ENCODE data around the gene IPO13.
A peak's percentile ranks its signal among the peaks of the same experiment; 100 is the strongest.

The IPO13 gene

GRCh38 chr1:43977376-43978263 lies 30.9 kb downstream of the IPO13 start:
- Mint-ChIP-seq H3K4me3 (peak overlapping the region; percentile 86), H3K36me3 (ENCODE audit: low read depth) (peaks cover 52% of the 10 kb centered on the region), H3K27ac (peak overlapping the region; percentile 27), H3K4me1 (ENCODE audit: low read depth) (peaks cover 68% of the 10 kb centered on the region), H3K27me3 (no peaks in the 10 kb centered on the region), H3K9me3 (no peaks in the 10 kb centered on the region)
- intact Hi-C loops (cut with micrococcal nuclease): no loop called here

- Mint-ChIP-seq H3K27ac (peak overlapping the region; percentile 59), H3K36me3 (ENCODE audit: low read depth) (peaks cover 49% of the 10 kb centered on the region), H3K9me3 (no peaks in the 10 kb centered on the region), H3K4me3 (peak overlapping the region; percentile 74), H3K27me3 (peaks cover under 1% of the 10 kb centered on the region), H3K4me1 (ENCODE audit: low read depth) (peaks cover 73% of the 10 kb centered on the region)
- intact Hi-C loops (cut with micrococcal nuclease): no loop called here
Observed at GRCh38 chr1:43978264-43978550, 31.5 kb downstream of the IPO13 start.

- peak within 1 kb of the TSS; percentile 59 for H3K27ac Mint-ChIP-seq
- peaks cover 2% of the 10 kb centered on the region for H3K27me3 Mint-ChIP-seq
- H3K4me1 Mint-ChIP-seq (ENCODE audit: low read depth): peaks cover 73% of the 10 kb centered on the region
- H3K4me3 Mint-ChIP-seq: peak within 1 kb of the TSS; percentile 86
- intact Hi-C loops (cut with micrococcal nuclease): no loop called here
- H3K36me3 Mint-ChIP-seq (ENCODE audit: low read depth): peaks cover 49% of the 10 kb centered on the region
- H3K9me3 Mint-ChIP-seq: no peaks in the 10 kb centered on the region
Observed at GRCh38 chr1:43978551-43979260, 32.0 kb downstream of the IPO13 start, which contains the start of gene B4GALT2. Gene B4GALT2 (plus strand): TSS chr1:43979210. CDS start chr1:43981161, 1,951 bp downstream.

- Mint-ChIP-seq H3K4me3 (no peak overlapping the region), H3K4me1 (ENCODE audit: low read depth) (peaks cover 68% of the 10 kb centered on the region), H3K27ac (no peak overlapping the region), H3K36me3 (ENCODE audit: low read depth) (peaks cover 47% of the 10 kb centered on the region), H3K27me3 (peaks cover 2% of the 10 kb centered on the region), H3K9me3 (no peaks in the 10 kb centered on the region)
- intact Hi-C loops (cut with micrococcal nuclease): no loop called here
Observed at GRCh38 chr1:43979261-43979527, 32.4 kb downstream of the IPO13 start.

GRCh38 chr1:43979528-43980254 lies 32.9 kb downstream of the IPO13 start:
- Mint-ChIP-seq H3K27me3 (peaks cover 2% of the 10 kb centered on the region), H3K27ac (peak overlapping the region; percentile 23), H3K36me3 (ENCODE audit: low read depth) (peaks cover 42% of the 10 kb centered on the region), H3K4me1 (ENCODE audit: low read depth) (peaks cover 64% of the 10 kb centered on the region), H3K4me3 (peak overlapping the region; percentile 69), H3K9me3 (no peaks in the 10 kb centered on the region)
- intact Hi-C loops (cut with micrococcal nuclease): no loop called here

- Mint-ChIP-seq H3K9me3 (no peaks in the 10 kb centered on the region), H3K4me3 (peak overlapping the region; percentile 69), H3K36me3 (ENCODE audit: low read depth) (peaks cover 37% of the 10 kb centered on the region), H3K27ac (no peak overlapping the region), H3K4me1 (ENCODE audit: low read depth) (peaks cover 64% of the 10 kb centered on the region), H3K27me3 (peaks cover 2% of the 10 kb centered on the region)
- intact Hi-C loops (cut with micrococcal nuclease): no loop called here
Observed at GRCh38 chr1:43980255-43981134, 33.7 kb downstream of the IPO13 start.

GRCh38 chr1:43981135-43981491 lies 34.4 kb downstream of the IPO13 start:
- H3K27me3 Mint-ChIP-seq: peaks cover 2% of the 10 kb centered on the region
- peaks cover 33% of the 10 kb centered on the region for H3K36me3 Mint-ChIP-seq (ENCODE audit: low read depth)
- intact Hi-C loops (cut with micrococcal nuclease): no loop called here
- no peaks in the 10 kb centered on the region for H3K9me3 Mint-ChIP-seq
- H3K4me3 Mint-ChIP-seq: no peak overlapping the region
- H3K4me1 Mint-ChIP-seq (ENCODE audit: low read depth): peaks cover 58% of the 10 kb centered on the region
- no peak overlapping the region for H3K27ac Mint-ChIP-seq

- H3K9me3 Mint-ChIP-seq: no peaks in the 10 kb centered on the region
- H3K4me1 Mint-ChIP-seq (ENCODE audit: low read depth): peaks cover 53% of the 10 kb centered on the region
- no peak overlapping the region for H3K27ac Mint-ChIP-seq
- intact Hi-C loops (cut with micrococcal nuclease): no loop called here
- no peak overlapping the region for H3K4me3 Mint-ChIP-seq
- peaks cover 2% of the 10 kb centered on the region for H3K27me3 Mint-ChIP-seq
- H3K36me3 Mint-ChIP-seq (ENCODE audit: low read depth): peaks cover 28% of the 10 kb centered on the region
Observed at GRCh38 chr1:43981636-43982035, 34.9 kb downstream of the IPO13 start.

GRCh38 chr1:43982241-43982640 lies 35.5 kb downstream of the IPO13 start:
- Mint-ChIP-seq H3K4me3 (no peak overlapping the region), H3K27me3 (peaks cover 2% of the 10 kb centered on the region), H3K36me3 (ENCODE audit: low read depth) (peaks cover 22% of the 10 kb centered on the region), H3K4me1 (ENCODE audit: low read depth) (peaks cover 47% of the 10 kb centered on the region), H3K27ac (no peak overlapping the region), H3K9me3 (no peaks in the 10 kb centered on the region)
- intact Hi-C loops (cut with micrococcal nuclease): no loop called here

- intact Hi-C loops (cut with micrococcal nuclease): no loop called here
- Mint-ChIP-seq H3K36me3 (ENCODE audit: low read depth) (peaks cover 16% of the 10 kb centered on the region), H3K4me1 (ENCODE audit: low read depth) (peaks cover 43% of the 10 kb centered on the region), H3K9me3 (no peaks in the 10 kb centered on the region), H3K4me3 (no peak overlapping the region), H3K27me3 (peaks cover 2% of the 10 kb centered on the region), H3K27ac (no peak overlapping the region)
Observed at GRCh38 chr1:43982808-43983207, 36.1 kb downstream of the IPO13 start.

- intact Hi-C loops (cut with micrococcal nuclease): no loop called here
- H3K4me3 Mint-ChIP-seq: no peak overlapping the region
- peaks cover 2% of the 10 kb centered on the region for H3K27me3 Mint-ChIP-seq
- H3K27ac Mint-ChIP-seq: no peak overlapping the region
- H3K36me3 Mint-ChIP-seq (ENCODE audit: low read depth): peaks cover 11% of the 10 kb centered on the region
- peaks cover 40% of the 10 kb centered on the region for H3K4me1 Mint-ChIP-seq (ENCODE audit: low read depth)
- H3K9me3 Mint-ChIP-seq: no peaks in the 10 kb centered on the region
Observed at GRCh38 chr1:43983253-43983899, 36.6 kb downstream of the IPO13 start.

GRCh38 chr1:43984855-43985254 lies 38.1 kb downstream of the IPO13 start:
- H3K4me1 Mint-ChIP-seq (ENCODE audit: low read depth): peaks cover 32% of the 10 kb centered on the region
- intact Hi-C loops (cut with micrococcal nuclease): no loop called here
- H3K27me3 Mint-ChIP-seq: peaks cover 2% of the 10 kb centered on the region
- no peak overlapping the region for H3K27ac Mint-ChIP-seq
- no peaks in the 10 kb centered on the region for H3K9me3 Mint-ChIP-seq
- H3K36me3 Mint-ChIP-seq (ENCODE audit: low read depth): peaks cover 5% of the 10 kb centered on the region
- H3K4me3 Mint-ChIP-seq: no peak overlapping the region

- H3K4me3 Mint-ChIP-seq: no peak overlapping the region
- H3K27ac Mint-ChIP-seq: no peak overlapping the region
Observed at GRCh38 chr1:43985984-43986595, 39.3 kb downstream of the IPO13 start.

More at GRCh38 chr1:43985984-43986595, 39.3 kb downstream of the IPO13 start:
- H3K36me3 Mint-ChIP-seq (ENCODE audit: low read depth): peaks cover 5% of the 10 kb centered on the region
- peaks cover 27% of the 10 kb centered on the region for H3K4me1 Mint-ChIP-seq (ENCODE audit: low read depth)
- no peaks in the 10 kb centered on the region for H3K9me3 Mint-ChIP-seq
- intact Hi-C loops (cut with micrococcal nuclease): no loop called here
- peaks cover 2% of the 10 kb centered on the region for H3K27me3 Mint-ChIP-seq

Data from dendritic cell treated with granulocyte-macrophage colony-stimulating factor and Interleukin-4, amounts not matched to agents 40 ng/mL and 50 ng/mL, for 4 days (primary cell).